GM06990 (cell line): ENCODE results near the gene BNIP2.

ENCODE experiments used
- DNase-seq: peaks from one replicate; pipeline ENCODE4 v3.0.0-alpha.2; 2011; ENCODE audit not compliant: insufficient read length; ENCODE audit errors: extremely low read depth
- H3K27me3 ChIP-seq: replicated peaks from 2 replicates; pipeline ENCODE4 v1.6.0; 2011; ENCODE audit warnings: low read length; ENCODE audit not compliant: control insufficient read depth, insufficient read depth
- H3K36me3 ChIP-seq: 2 replicates; pipeline ENCODE4 v1.5.1; 2011; ENCODE audit warnings: low read length; ENCODE audit not compliant: control insufficient read depth, insufficient read depth
- H3K4me3 ChIP-seq: replicated peaks from 2 replicates; pipeline ENCODE4 v1.5.1; 2011; ENCODE audit warnings: low read depth, mild to moderate bottlenecking, control low read depth, low read length
- CTCF ChIP-seq: IDR thresholded peaks from 2 replicates; pipeline ENCODE4 v1.5.1; 2011; ENCODE audit warnings: low read length, control low read depth, mild to moderate bottlenecking, inconsistent platforms; ENCODE audit not compliant: insufficient read depth, poor library complexity, severe bottlenecking

Gene BNIP2

GRCh38 chr15:59722476-59722875 is 33.4 kb upstream of the BNIP2 start:
- H3K36me3 ChIP-seq: no peaks in the 10 kb centered on the region
- no peak for TF ChIP-seq CTCF
- H3K4me3 ChIP-seq: no peak overlapping the region
- no peaks in the 10 kb centered on the region; the same call in 1 of the 2 replicates for H3K27me3 ChIP-seq
- DNase-seq: no peak

GRCh38 chr15:59722037-59722436 is 32.9 kb upstream of the BNIP2 start:
- TF ChIP-seq CTCF: no peak
- Histone ChIP-seq H3K27me3 (no peaks in the 10 kb centered on the region; the same call in 1 of the 2 replicates), H3K36me3 (no peaks in the 10 kb centered on the region), H3K4me3 (no peak overlapping the region)
- no peak for DNase-seq

GRCh38 chr15:59721411-59721810 is 32.3 kb upstream of the BNIP2 start:
- no peaks in the 10 kb centered on the region for H3K36me3 ChIP-seq
- TF ChIP-seq CTCF: no peak
- DNase-seq: no peak
- no peaks in the 10 kb centered on the region; the same call in 1 of the 2 replicates for H3K27me3 ChIP-seq
- no peak overlapping the region for H3K4me3 ChIP-seq

GRCh38 chr15:59713177-59713576 is 24.1 kb upstream of the BNIP2 start:
- no peak for TF ChIP-seq CTCF
- no peak overlapping the region for H3K4me3 ChIP-seq
- H3K27me3 ChIP-seq: no peaks in the 10 kb centered on the region
- DNase-seq: no peak
- H3K36me3 ChIP-seq: no peaks in the 10 kb centered on the region

GRCh38 chr15:59711451-59712243 is 22.5 kb upstream of the BNIP2 start:
- no peaks in the 10 kb centered on the region for H3K27me3 ChIP-seq
- no peak overlapping the region for H3K4me3 ChIP-seq
- TF ChIP-seq CTCF: no peak
- no peak for DNase-seq
- H3K36me3 ChIP-seq: no peaks in the 10 kb centered on the region

GRCh38 chr15:59707619-59708018 is 18.5 kb upstream of the BNIP2 start:
- Histone ChIP-seq H3K4me3 (no peak overlapping the region), H3K27me3 (no peaks in the 10 kb centered on the region), H3K36me3 (no peaks in the 10 kb centered on the region)
- no peak for TF ChIP-seq CTCF
- DNase-seq: no peak
